Endothelial cell (in vitro differentiated cells): ENCODE measurements around the gene BLOC1S5. TPM values are rescaled to one million over a fixed set of nuclear protein-coding genes. Genes with fewer than 3 reads are reported as not detected.

Source experiments
- DNase-seq: peaks from one replicate; pipeline ENCODE4 v3.0.0; 2021; ENCODE audit warnings: low spot score
- H3K27ac Mint-ChIP-seq: one replicate; pipeline ENCODE4 v1.8.0; 2021; ENCODE audit warnings: mixed read lengths, inconsistent platforms; ENCODE audit not compliant: unreplicated experiment
- H3K27me3 Mint-ChIP-seq: one replicate; pipeline ENCODE4 v1.8.0; 2021; ENCODE audit warnings: mild to moderate bottlenecking, moderate library complexity, mixed read lengths, inconsistent platforms; ENCODE audit not compliant: unreplicated experiment
- H3K36me3 Mint-ChIP-seq: one replicate; pipeline ENCODE4 v1.8.0; 2021; ENCODE audit warnings: mild to moderate bottlenecking, low read depth, mixed read lengths, inconsistent platforms; ENCODE audit not compliant: unreplicated experiment
- H3K4me1 Mint-ChIP-seq: one replicate; pipeline ENCODE4 v1.8.0; 2021; ENCODE audit warnings: mild to moderate bottlenecking, mixed read lengths, inconsistent platforms; ENCODE audit not compliant: unreplicated experiment
- H3K4me3 Mint-ChIP-seq: one replicate; pipeline ENCODE4 v1.8.0; 2021; ENCODE audit warnings: mild to moderate bottlenecking, mixed read lengths, inconsistent platforms; ENCODE audit not compliant: unreplicated experiment
- H3K9me3 Mint-ChIP-seq: one replicate; pipeline ENCODE4 v1.8.0; 2021; ENCODE audit warnings: mixed read lengths, inconsistent platforms; ENCODE audit not compliant: unreplicated experiment
- total RNA-seq: library from RNA; stranded (reverse); fragmentation: NEBNext Ultra II Directional; extraction: Animal tissue kit (Norgen Biotek cat#: 25700); gene quantifications from one replicate; pipeline ENCODE4 v1.2.1, GENCODE V29; 2021; ENCODE audit not compliant: unreplicated experiment
- TF ChIP-seq, protein P1 (sequence below): fragments of 200-600 bp; sonication (generic); IDR thresholded peaks from one replicate; pipeline ENCODE4 v1.5.0; 2021; ENCODE audit warnings: antibody characterized with exemption; ENCODE audit not compliant: unreplicated experiment

BLOC1S5 gene
- total RNA-seq, 1 donor from 2014 or later = 13.2 TPM

DNA sequence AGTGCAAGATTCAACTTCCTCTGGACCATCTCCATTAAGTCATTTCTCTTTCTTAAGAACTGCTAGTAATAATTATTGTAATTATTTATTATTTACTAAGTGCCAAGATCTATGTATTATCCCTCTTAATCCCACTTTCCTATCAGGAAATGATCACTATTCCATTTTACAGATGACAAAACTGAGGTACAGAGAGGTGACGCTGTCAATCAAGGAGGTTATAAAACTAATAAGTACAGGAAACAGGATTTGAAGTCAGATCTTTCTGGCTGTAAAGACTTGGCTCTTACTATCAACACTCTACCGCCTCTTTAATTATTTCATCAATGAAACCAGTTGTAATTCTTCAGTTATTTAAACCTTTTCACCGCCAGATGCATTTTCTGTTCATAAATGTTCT is 37.4 kb downstream of the BLOC1S5 start:
- DNase-seq = no peak
- Mint-ChIP-seq H3K27me3 (no peaks in the 10 kb centered on the region), H3K36me3 (no peaks in the 10 kb centered on the region), H3K4me3 (no peak overlapping the region), H3K9me3 (no peaks in the 10 kb centered on the region), H3K27ac (no peak overlapping the region), H3K4me1 (peaks cover 11% of the 10 kb centered on the region)
- TF ChIP-seq, protein P1, sequence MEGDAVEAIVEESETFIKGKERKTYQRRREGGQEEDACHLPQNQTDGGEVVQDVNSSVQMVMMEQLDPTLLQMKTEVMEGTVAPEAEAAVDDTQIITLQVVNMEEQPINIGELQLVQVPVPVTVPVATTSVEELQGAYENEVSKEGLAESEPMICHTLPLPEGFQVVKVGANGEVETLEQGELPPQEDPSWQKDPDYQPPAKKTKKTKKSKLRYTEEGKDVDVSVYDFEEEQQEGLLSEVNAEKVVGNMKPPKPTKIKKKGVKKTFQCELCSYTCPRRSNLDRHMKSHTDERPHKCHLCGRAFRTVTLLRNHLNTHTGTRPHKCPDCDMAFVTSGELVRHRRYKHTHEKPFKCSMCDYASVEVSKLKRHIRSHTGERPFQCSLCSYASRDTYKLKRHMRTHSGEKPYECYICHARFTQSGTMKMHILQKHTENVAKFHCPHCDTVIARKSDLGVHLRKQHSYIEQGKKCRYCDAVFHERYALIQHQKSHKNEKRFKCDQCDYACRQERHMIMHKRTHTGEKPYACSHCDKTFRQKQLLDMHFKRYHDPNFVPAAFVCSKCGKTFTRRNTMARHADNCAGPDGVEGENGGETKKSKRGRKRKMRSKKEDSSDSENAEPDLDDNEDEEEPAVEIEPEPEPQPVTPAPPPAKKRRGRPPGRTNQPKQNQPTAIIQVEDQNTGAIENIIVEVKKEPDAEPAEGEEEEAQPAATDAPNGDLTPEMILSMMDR = no peak

DNA sequence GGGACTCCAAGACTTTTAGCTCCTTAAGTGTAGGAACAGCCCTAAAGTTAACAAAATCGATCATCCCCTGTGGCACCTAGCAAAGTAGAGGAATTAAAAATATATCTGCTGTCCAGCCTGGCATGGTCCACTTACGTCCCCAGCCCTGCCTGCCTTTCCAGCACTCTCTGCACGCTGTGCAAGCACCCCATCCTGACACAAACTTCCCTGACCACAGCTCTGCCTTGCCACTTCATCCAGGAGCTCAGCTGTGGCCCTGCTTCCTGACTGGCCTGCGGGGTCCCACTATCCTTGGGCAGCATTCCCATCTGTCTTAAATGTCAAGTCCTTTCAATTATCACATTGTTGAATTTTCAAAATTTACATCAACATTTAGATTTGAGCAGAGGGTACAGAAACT is 39.0 kb downstream of the BLOC1S5 start:
- Mint-ChIP-seq H3K4me3 (no peak overlapping the region), H3K9me3 (no peaks in the 10 kb centered on the region), H3K27me3 (no peaks in the 10 kb centered on the region), H3K4me1 (peaks cover 11% of the 10 kb centered on the region), H3K36me3 (no peaks in the 10 kb centered on the region), H3K27ac (no peak overlapping the region)
- DNase-seq = no peak
- TF ChIP-seq, protein P1 = no peak

DNA sequence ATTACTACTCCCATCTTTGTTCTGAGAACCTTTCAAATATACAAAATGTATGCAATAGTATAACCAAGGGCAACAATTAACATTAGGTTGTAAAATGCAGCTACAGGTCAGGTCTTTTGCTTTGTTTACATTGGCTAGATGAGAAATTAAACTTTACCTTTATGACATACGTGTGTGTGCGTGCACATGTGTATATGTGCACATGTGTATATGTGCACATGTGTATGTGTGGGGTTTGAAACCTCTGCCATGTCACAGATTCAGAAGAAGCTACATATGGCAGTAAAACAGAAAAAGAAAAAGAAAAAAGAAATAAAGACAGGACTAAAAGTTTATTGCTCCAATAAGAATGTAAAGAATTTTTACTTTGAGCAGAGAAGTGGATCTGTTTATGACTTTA is 40.6 kb downstream of the BLOC1S5 start:
- no peaks in the 10 kb centered on the region for H3K36me3 Mint-ChIP-seq
- H3K4me1 Mint-ChIP-seq = peaks cover 3% of the 10 kb centered on the region
- no peak overlapping the region for H3K4me3 Mint-ChIP-seq
- TF ChIP-seq, protein P1 = no peak
- no peak overlapping the region for H3K27ac Mint-ChIP-seq
- H3K9me3 Mint-ChIP-seq = no peaks in the 10 kb centered on the region
- H3K27me3 Mint-ChIP-seq = no peaks in the 10 kb centered on the region
- DNase-seq = no peak

DNA sequence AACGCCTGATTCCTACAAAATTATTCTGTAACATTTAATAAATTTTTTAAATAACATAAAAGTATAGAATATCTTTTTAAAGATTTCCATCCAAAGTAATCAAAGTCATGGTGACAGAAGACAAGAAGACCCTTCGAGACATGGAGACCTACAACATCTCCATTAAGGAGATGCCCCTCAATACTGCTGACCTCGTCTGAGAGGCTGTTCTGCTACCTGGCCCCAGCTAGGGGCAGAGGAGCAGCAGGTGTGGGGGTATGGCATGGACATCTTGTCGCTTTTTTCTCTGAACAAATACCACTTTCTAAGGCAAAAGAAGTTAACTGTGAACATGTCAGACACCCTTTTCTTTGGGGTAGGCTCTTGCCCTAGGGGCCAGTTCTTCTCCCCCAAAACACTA is 44.1 kb downstream of the BLOC1S5 start:
- peaks cover 5% of the 10 kb centered on the region for H3K36me3 Mint-ChIP-seq
- no peak overlapping the region for H3K27ac Mint-ChIP-seq
- no peaks in the 10 kb centered on the region for H3K27me3 Mint-ChIP-seq
- H3K4me1 Mint-ChIP-seq = peaks cover 5% of the 10 kb centered on the region
- TF ChIP-seq, protein P1 = no peak
- no peak for DNase-seq
- H3K4me3 Mint-ChIP-seq = no peak overlapping the region
- H3K9me3 Mint-ChIP-seq = no peaks in the 10 kb centered on the region

DNA sequence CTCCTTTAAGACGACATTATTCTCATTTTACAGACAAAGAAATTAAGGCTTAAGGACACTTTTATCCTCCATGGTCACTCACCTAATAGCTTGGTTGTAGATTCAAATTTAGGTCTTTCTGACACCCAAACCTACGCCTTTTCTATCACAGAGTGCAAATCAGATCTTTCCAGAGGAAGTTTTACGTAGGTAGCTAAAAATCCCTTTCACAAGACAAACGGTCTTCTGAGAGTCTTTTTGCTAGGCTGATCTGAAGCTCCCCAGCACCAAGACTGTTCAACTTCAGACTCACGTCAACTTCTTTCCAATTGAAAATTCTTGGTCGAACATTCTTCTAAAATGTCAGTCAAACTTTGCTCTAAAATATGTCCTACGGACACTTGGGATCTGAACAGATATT is 46.5 kb downstream of the BLOC1S5 start:
- peaks cover 5% of the 10 kb centered on the region for H3K36me3 Mint-ChIP-seq
- no peak overlapping the region for H3K27ac Mint-ChIP-seq

More for the DNA sequence above, 46.5 kb downstream of the BLOC1S5 start:
- peaks cover 5% of the 10 kb centered on the region for H3K4me1 Mint-ChIP-seq
- TF ChIP-seq, protein P1 = no peak
- no peak for DNase-seq
- H3K9me3 Mint-ChIP-seq = no peaks in the 10 kb centered on the region
- no peaks in the 10 kb centered on the region for H3K27me3 Mint-ChIP-seq
- no peak overlapping the region for H3K4me3 Mint-ChIP-seq
